H1 (cell line): ENCODE measurements around the gene ZNF521. TPM values are rescaled to one million over a fixed set of nuclear protein-coding genes. Genes with fewer than 3 reads are reported as not detected.

Source experiments
- CTCF ChIA-PET: fragments of 300-600 bp; sonication (Branson Sonifier 250); formaldehyde crosslinking; loops from one replicate; lab custom pipeline; 2021; ENCODE audit not compliant: partially characterized antibody; lab: Charles Lee
- POLR2A ChIA-PET: fragments of 300-600 bp; sonication (Branson Sonifier 250); formaldehyde crosslinking; loops from one replicate; lab custom pipeline; 2021; ENCODE audit warnings: inconsistent platforms; ENCODE audit not compliant: partially characterized antibody; lab: Charles Lee
- DNase-seq, 2 experiments: peaks; one replicate each; pipeline versions ENCODE4 v3.0.0 to v3.0.0-alpha.2; 2010 to 2022; ENCODE audit warnings: low spot score in 2 of 2, low read depth in 1 of 2, mixed read lengths in 1 of 2
- FAIRE-seq: peaks from 2 replicates; lab custom pipeline; 2011; peaks lifted over from hg19 to GRCh38; lab: Jason Lieb, UNC
- H2AFZ ChIP-seq: 2 replicates; pipeline ENCODE4 v1.8.1; 2012; ENCODE audit warnings: low read length, inconsistent platforms
- H2AK5ac ChIP-seq: 2 replicates; pipeline ENCODE4 v1.6.1; 2013; ENCODE audit warnings: low read depth, low read length
- H2BK120ac ChIP-seq: replicated peaks from 2 replicates; pipeline ENCODE3; 2013; ENCODE audit warnings: low read depth, low read length, inconsistent platforms
- H2BK12ac ChIP-seq: 2 replicates; pipeline ENCODE4 v1.6.1; 2013; ENCODE audit warnings: low read depth, low read length
- H2BK15ac ChIP-seq: 2 replicates; pipeline ENCODE4 v1.6.1; 2013; ENCODE audit warnings: low read length
- H2BK20ac ChIP-seq: 2 replicates; pipeline ENCODE4 v1.6.1; 2013; ENCODE audit warnings: low read length
- H2BK5ac ChIP-seq: 2 replicates; pipeline ENCODE4 v1.6.1; 2013; ENCODE audit warnings: low read depth, low read length
- H3K14ac ChIP-seq: 2 replicates; pipeline ENCODE4 v1.6.1; 2013; ENCODE audit warnings: inconsistent platforms; ENCODE audit not compliant: insufficient read length
- H3K18ac ChIP-seq: 2 replicates; pipeline ENCODE4 v1.6.1; 2013; ENCODE audit warnings: low read length; ENCODE audit errors: extremely low read depth
- H3K23ac ChIP-seq: 2 replicates; pipeline ENCODE4 v1.6.1; 2013; ENCODE audit warnings: inconsistent platforms; ENCODE audit not compliant: insufficient read length
- H3K23me2 ChIP-seq: 2 replicates; pipeline ENCODE4 v1.6.1; 2013; ENCODE audit warnings: low read depth, low read length
- H3K27ac ChIP-seq: 2 replicates; pipeline ENCODE4 v1.6.1; 2011; ENCODE audit warnings: low read depth, low read length, inconsistent platforms
- H3K27me3 ChIP-seq, 4 experiments: replicated peaks in 1 of 4; 1 replicate in 1 of 4; 2 replicates in 3 of 4; pipeline versions ENCODE4 v1.6.1 to v1.8.1; 2011 to 2013; ENCODE audit warnings: low read length in 3 of 4, mild to moderate bottlenecking in 3 of 4, inconsistent platforms in 2 of 4, mixed read lengths in 2 of 4, moderate library complexity in 1 of 4; ENCODE audit not compliant: control insufficient read depth in 3 of 4, insufficient read depth in 3 of 4; ENCODE audit errors: extremely low read depth in 1 of 4
- H3K36me3 ChIP-seq, 4 experiments: 2 replicates each; pipeline versions ENCODE4 v1.6.1 to v1.8.1; 2011 to 2013; ENCODE audit warnings: mild to moderate bottlenecking in 4 of 4, low read length in 3 of 4, moderate library complexity in 2 of 4, control low read depth in 1 of 4, inconsistent platforms in 1 of 4; ENCODE audit not compliant: insufficient read depth in 4 of 4, control insufficient read depth in 2 of 4
- H3K4ac ChIP-seq: replicated peaks from 2 replicates; pipeline ENCODE3; 2013; ENCODE audit warnings: low read length, low read depth, mixed read lengths, inconsistent platforms; ENCODE audit not compliant: insufficient read length
- H3K4me1 ChIP-seq, 4 experiments: replicated peaks in 1 of 4; 1 replicate in 1 of 4; 2 replicates in 3 of 4; pipeline versions ENCODE4 v1.6.1 to v1.8.1; 2011 to 2013; ENCODE audit warnings: low read length in 3 of 4, inconsistent platforms in 2 of 4, mixed read lengths in 1 of 4; ENCODE audit not compliant: insufficient read depth in 4 of 4, control insufficient read depth in 3 of 4
- H3K4me2 ChIP-seq, 2 experiments: 2 replicates each; pipeline versions ENCODE4 v1.6.1 to v1.8.1; 2011 to 2013; ENCODE audit warnings: low read depth in 2 of 2, low read length in 2 of 2, control low read depth in 1 of 2, inconsistent platforms in 1 of 2, mild to moderate bottlenecking in 1 of 2; ENCODE audit not compliant: insufficient read depth in 1 of 2
- H3K4me3 ChIP-seq, 4 experiments: fragments of 200-600, 300-600 bp in 1 of 4; sonication (generic), shearing (Covaris generic), sonication (Bioruptor Twin) in 1 of 4; 2 replicates each; pipeline versions ENCODE4 v1.5.1 to v1.8.1; 2011 to 2016; ENCODE audit warnings: low read length in 4 of 4, low read depth in 3 of 4, control low read depth in 2 of 4, inconsistent platforms in 2 of 4, mild to moderate bottlenecking in 2 of 4, mixed read lengths in 1 of 4, moderate library complexity in 1 of 4; ENCODE audit not compliant: insufficient read depth in 2 of 4; ENCODE audit errors: extremely low read depth in 1 of 4
- H3K56ac ChIP-seq: replicated peaks from 2 replicates; pipeline ENCODE3; 2013; ENCODE audit warnings: low read depth, mild to moderate bottlenecking, mixed read lengths, low read length, inconsistent platforms; ENCODE audit not compliant: insufficient read length
- H3K79me1 ChIP-seq: 2 replicates; pipeline ENCODE4 v1.6.1; 2013; ENCODE audit warnings: low read depth, low read length, control low read depth
- H3K79me2 ChIP-seq, 2 experiments: 2 replicates each; pipeline versions ENCODE4 v1.6.1 to v1.8.1; 2012 to 2013; ENCODE audit warnings: low read length in 2 of 2, mild to moderate bottlenecking in 2 of 2, inconsistent platforms in 1 of 2; ENCODE audit not compliant: insufficient read depth in 2 of 2, control insufficient read depth in 1 of 2
- H3K9ac ChIP-seq, 4 experiments: replicated peaks in 1 of 4; 1 replicate in 1 of 4; 2 replicates in 3 of 4; pipeline versions ENCODE4 v1.6.1 to v1.8.1; 2011 to 2013; ENCODE audit warnings: low read depth in 3 of 4, low read length in 3 of 4, control low read depth in 2 of 4, mild to moderate bottlenecking in 2 of 4, moderate library complexity in 2 of 4, inconsistent platforms in 1 of 4; ENCODE audit errors: extremely low read depth in 1 of 4
- H3K9me3 ChIP-seq, 2 experiments: 2 replicates each; pipeline versions ENCODE4 v1.6.1 to v1.8.1; 2012 to 2013; ENCODE audit warnings: mild to moderate bottlenecking in 2 of 2, moderate library complexity in 2 of 2, control low read depth in 1 of 2, inconsistent platforms in 1 of 2, low read depth in 1 of 2, low read length in 1 of 2, mixed read lengths in 1 of 2; ENCODE audit not compliant: insufficient read depth in 2 of 2
- H4K20me1 ChIP-seq, 2 experiments: replicated peaks in 1 of 2; 2 replicates each; pipeline versions ENCODE3 to v1.8.1; 2011 to 2013; ENCODE audit warnings: inconsistent platforms in 2 of 2, low read length in 2 of 2, mild to moderate bottlenecking in 1 of 2; ENCODE audit not compliant: insufficient read depth in 2 of 2, control insufficient read depth in 1 of 2
- H4K5ac ChIP-seq: 2 replicates; pipeline ENCODE4 v1.6.1; 2013; ENCODE audit warnings: low read length, low read depth, mixed read lengths, inconsistent platforms; ENCODE audit not compliant: insufficient read length
- H4K8ac ChIP-seq: 2 replicates; pipeline ENCODE4 v1.8.0; 2013; ENCODE audit warnings: mild to moderate bottlenecking, moderate library complexity, low read length, inconsistent platforms; ENCODE audit not compliant: insufficient read depth; ENCODE audit errors: extremely low read depth
- H4K91ac ChIP-seq: replicated peaks from 2 replicates; pipeline ENCODE3; 2013; ENCODE audit warnings: low read length, mixed read lengths, inconsistent platforms; ENCODE audit not compliant: insufficient read length
- EZH2 ChIP-seq: fragments of 200-600 bp; sonication (generic); IDR thresholded peaks from 2 replicates; pipeline ENCODE4 v1.7.1; 2012; ENCODE audit warnings: low read depth, mild to moderate bottlenecking, moderate library complexity, low read length, inconsistent platforms; ENCODE audit not compliant: severe bottlenecking
- FOSL1 ChIP-seq: IDR thresholded peaks from 2 replicates; pipeline ENCODE4 v1.6.1; 2011; ENCODE audit warnings: mild to moderate bottlenecking, low read depth, low read length, moderate library complexity; ENCODE audit not compliant: insufficient read depth
- GTF2F1 ChIP-seq: IDR thresholded peaks from 2 replicates; pipeline ENCODE4 v1.6.1; 2012; ENCODE audit warnings: low read depth, low read length, improper control_type of control experiment, borderline replicate concordance
- HDAC2 ChIP-seq, 2 experiments: fragments of 300-600 bp in 1 of 2; sonication (generic) in 1 of 2; IDR thresholded peaks; 2 replicates each; pipeline ENCODE4 v1.6.1; 2011 to 2012; ENCODE audit warnings: low read depth in 2 of 2, low read length in 2 of 2, mild to moderate bottlenecking in 2 of 2, moderate library complexity in 2 of 2, borderline replicate concordance in 1 of 2, inconsistent platforms in 1 of 2
- KDM5A ChIP-seq: fragments of 200-600 bp; IDR thresholded peaks from 2 replicates; pipeline ENCODE4 v1.7.1; 2012; ENCODE audit warnings: mild to moderate bottlenecking, low read length, inconsistent platforms, mixed read lengths
- POLR2A ChIP-seq, 2 experiments: IDR thresholded peaks; 1 replicate in 1 of 2; 2 replicates in 1 of 2; pipeline ENCODE4 v1.6.1; 2011; ENCODE audit warnings: low read depth in 2 of 2, low read length in 2 of 2, mild to moderate bottlenecking in 2 of 2; ENCODE audit errors: control extremely low read depth in 1 of 2
- SP1 ChIP-seq: IDR thresholded peaks from 2 replicates; pipeline ENCODE4 v1.6.1; 2011; ENCODE audit warnings: low read depth, low read length
- WGBS, 2 experiments: shearing (Covaris generic) in 1 of 2; methylation state at CpG; one replicate each; pipeline versions ENCODE4 v1.1.6 to v1.1.7; 2013 to 2015; ENCODE audit warnings: low lambda C conversion rate in 2 of 2, mixed read lengths in 2 of 2, inconsistent platforms in 1 of 2, low coverage in 1 of 2, missing lambda C conversion rate in 1 of 2; ENCODE audit not compliant: insufficient replicate concordance in 2 of 2, insufficient coverage in 1 of 2, insufficient read length in 1 of 2; ENCODE audit errors: extremely low coverage in 1 of 2, missing lambda C conversion rate in 1 of 2; 5-methylcytosine and 5-hydroxymethylcytosine counted together
- polyA plus RNA-seq, 7 experiments: library from polyadenylated mRNA; depleted of rRNA in 3 of 7; stranded (reverse) in 5 of 7; unstranded in 2 of 7; fragments of >200 nt in 5 of 7; fragments of 200-250 nt in 2 of 7; gene quantifications; 1 replicate in 5 of 7; 2 replicates in 1 of 7; 4 replicates in 1 of 7; pipeline versions ENCODE4 v1.2.1 to v1.2.3, GENCODE V29; 2011 to 2013; ENCODE audit warnings: missing spikeins in 2 of 7, mixed read lengths in 2 of 7
- total RNA-seq: library from RNA; stranded (reverse); fragmentation: NEBNext Ultra II Directional; extraction: Animal tissue kit (Norgen Biotek cat#: 25700); gene quantifications from 2 replicates; pipeline ENCODE4 v1.2.1, GENCODE V29; 2021

The ZNF521 gene
- total and polyA plus RNA-seq, 2 of the 8 experiments (the other 6 are each of a cell fraction or from before 2014, with no cell fraction given), result 9.5 to 15.8 TPM

GRCh38 chr18:25225151-25225550, 126.8 kb downstream of the ZNF521 start:
- DNase-seq, result no peak
- FAIRE-seq, result no peak
- H3K18ac ChIP-seq, result no peak overlapping the region
- H4K5ac ChIP-seq, result no peak overlapping the region
- no peak overlapping the region for H4K91ac ChIP-seq
- CTCF ChIA-PET, result interaction anchor here (1.4 kb wide), 1 partner anchor 18 kb away, joined by 4 read pairs; no protein-coding TSS in a partner anchor
- H2AK5ac ChIP-seq, result no peak overlapping the region
- TF ChIP-seq POLR2A (IDR thresholded peaks at IDR 0.05; ENCODE audit: control extremely low read depth in 1 of 2, low read depth in 2 of 2, low read length in 2 of 2), result no peak
- TF ChIP-seq EZH2, result no peak
- TF ChIP-seq KDM5A, result no peak
- TF ChIP-seq FOSL1, result no peak
- TF ChIP-seq HDAC2 (IDR thresholded peaks at IDR 0.05; ENCODE audit: borderline replicate concordance in 1 of 2, low read depth in 2 of 2, low read length in 2 of 2), result no peak
- TF ChIP-seq SP1, result no peak
- no peak for TF ChIP-seq GTF2F1
- H3K27ac ChIP-seq, result no peak overlapping the region
- H3K4ac ChIP-seq, result no peak overlapping the region
- H3K79me2 ChIP-seq, result no peaks in the 10 kb centered on the region
- no peaks in the 10 kb centered on the region for H3K9me3 ChIP-seq
- H3K27me3 ChIP-seq, result no peaks in the 10 kb centered on the region
- H2AFZ ChIP-seq, result no peak overlapping the region
- no peaks in the 10 kb centered on the region for H3K23me2 ChIP-seq
- H3K4me1 ChIP-seq, result peaks cover 0 to 2% (median 0%) of the 10 kb centered on the region in 4 experiments; a peak in 1 of 7 replicates
- H3K79me1 ChIP-seq, result no peaks in the 10 kb centered on the region
- H3K14ac ChIP-seq, result no peak overlapping the region
- H2BK120ac ChIP-seq, result no peak overlapping the region
- H2BK15ac ChIP-seq, result no peak overlapping the region
- H4K8ac ChIP-seq, result no peak overlapping the region
- POLR2A ChIA-PET, result no interaction called here
- no peak overlapping the region for H2BK20ac ChIP-seq
- no peak overlapping the region for H3K56ac ChIP-seq
- H2BK5ac ChIP-seq, result no peak overlapping the region
- H3K4me2 ChIP-seq, result no peak overlapping the region
- WGBS, 2 experiments, result 94% methylated on average over 12 of the region's 12 CpGs; no CpG with 5 or more reads in 1 of the 2 experiments
- peaks cover 2 to 20% (median 5%) of the 10 kb centered on the region in 4 experiments; a peak in 4 of 8 replicates for H3K36me3 ChIP-seq
- no peak overlapping the region for H3K23ac ChIP-seq
- no peak overlapping the region for H3K4me3 ChIP-seq
- no peak overlapping the region for H2BK12ac ChIP-seq
- peaks cover 0 to 3% of the 10 kb centered on the region in 2 experiments for H4K20me1 ChIP-seq
- no peak overlapping the region for H3K9ac ChIP-seq
